Calu3 (cell line): ENCODE data around the gene INHBC. TPM values are rescaled to one million over a fixed set of nuclear protein-coding genes. Genes with fewer than 3 reads are reported as not detected.

ENCODE experiments used
- BruUV-seq: library from RNA; stranded (reverse); fragments of 400-500 nt; replicated peaks from 2 replicates; lab custom pipeline; 2021; lab: Mats Ljungman, UMichigan
- CTCF ChIA-PET: fragments of 300-600 bp; sonication (Branson Sonifier 250); formaldehyde crosslinking; loops from one replicate; lab custom pipeline; 2022; ENCODE audit warnings: antibody characterized with exemption; lab: Charles Lee
- DNase-seq: peaks from one replicate; pipeline ENCODE4 v3.0.0; 2022
- H3K27ac Mint-ChIP-seq: one replicate; pipeline ENCODE4 v1.8.0; 2022; ENCODE audit warnings: mixed read lengths; ENCODE audit not compliant: unreplicated experiment
- H3K27me3 Mint-ChIP-seq: one replicate; pipeline ENCODE4 v1.8.0; 2022; ENCODE audit warnings: mixed read lengths; ENCODE audit not compliant: unreplicated experiment
- H3K36me3 Mint-ChIP-seq: one replicate; pipeline ENCODE4 v1.8.0; 2022; ENCODE audit warnings: mild to moderate bottlenecking, moderate library complexity, mixed read lengths; ENCODE audit not compliant: insufficient read depth, unreplicated experiment
- H3K4me1 Mint-ChIP-seq: one replicate; pipeline ENCODE4 v1.8.0; 2022; ENCODE audit warnings: mild to moderate bottlenecking, low read depth, mixed read lengths; ENCODE audit not compliant: unreplicated experiment
- H3K4me3 Mint-ChIP-seq: one replicate; pipeline ENCODE4 v1.8.0; 2022; ENCODE audit warnings: mild to moderate bottlenecking, low read depth, moderate library complexity, mixed read lengths; ENCODE audit not compliant: unreplicated experiment
- H3K9me3 Mint-ChIP-seq: one replicate; pipeline ENCODE4 v1.8.0; 2022; ENCODE audit warnings: low read depth, mixed read lengths; ENCODE audit not compliant: unreplicated experiment
- CTCF ChIP-seq: fragments of 200-600 bp; IDR thresholded peaks from one replicate; pipeline ENCODE4 v1.8.0; 2022; ENCODE audit warnings: antibody characterized with exemption; ENCODE audit not compliant: unreplicated experiment
- intact Hi-C: fragments of 100-400 bp; cut with micrococcal nuclease; formaldehyde crosslinking; loops from one replicate; pipeline ENCODE4 v1.10.0; 2022; ENCODE audit not compliant: unreplicated experiment
- total RNA-seq: library from RNA; stranded (reverse); gene quantifications from 2 replicates; pipeline ENCODE4 v1.2.3, GENCODE V29; 2022

The INHBC gene
- total RNA-seq, 1 experiment from 2014 or later, result not detected

DNA sequence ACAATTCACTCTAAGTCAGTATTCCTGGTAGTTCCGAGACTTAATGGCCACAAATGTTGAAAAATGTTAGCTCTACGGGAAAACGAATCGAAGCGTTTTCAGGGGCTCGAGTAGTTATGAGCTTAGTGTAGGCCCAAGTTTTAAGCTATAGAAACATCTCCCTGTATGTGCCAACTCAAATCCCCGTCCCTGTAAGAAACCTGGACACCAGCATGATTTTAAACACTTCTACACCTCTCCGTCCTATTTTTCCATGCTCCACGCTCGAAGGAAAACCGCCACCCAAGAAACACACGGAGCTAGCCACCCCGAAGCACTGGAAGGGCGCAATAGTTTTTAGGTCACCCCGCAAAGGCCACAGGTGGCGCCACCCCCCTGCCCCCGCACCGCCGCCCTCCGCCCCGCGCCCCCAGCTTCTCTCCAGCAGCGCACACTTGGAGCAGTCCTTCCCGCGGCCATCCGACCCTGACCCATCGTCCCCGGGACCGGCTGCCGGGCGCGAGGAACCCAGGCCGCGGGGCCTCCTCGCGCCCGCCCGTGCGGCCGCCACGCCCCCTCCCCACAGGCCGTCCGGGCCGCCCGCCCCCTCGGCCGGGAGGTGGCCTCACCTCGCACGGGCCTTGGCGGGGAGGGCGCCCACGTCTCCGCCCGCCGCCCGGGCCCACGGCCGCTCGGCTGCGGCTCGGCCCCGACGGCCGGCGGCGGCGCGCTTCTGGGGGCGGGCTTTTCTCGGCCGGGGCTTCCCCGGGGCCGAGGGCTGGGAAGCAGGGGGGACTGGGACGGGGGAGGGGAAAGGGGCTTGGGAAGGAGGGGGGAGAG is 4.3 kb upstream of the INHBC start:
- Mint-ChIP-seq H3K9me3 (no peaks in the 10 kb centered on the region), H3K4me1 (peaks cover 9% of the 10 kb centered on the region), H3K27ac (peak overlapping the region; percentile 97), H3K27me3 (no peaks in the 10 kb centered on the region), H3K36me3 (peaks cover 39% of the 10 kb centered on the region), H3K4me3 (peak overlapping the region; percentile 95)
- intact Hi-C loops, result no loop called here
- no TSS peak for BruUV-seq
- DNase-seq, result peak; percentile 71
- no peak for TF ChIP-seq CTCF
- CTCF ChIA-PET, result interaction anchor here (0.8 to 1.4 kb wide), 4 partner anchors 9 to 118 kb away, joined by 3 to 8 read pairs (median 6); partner anchors contain the start of gene GLI1

DNA sequence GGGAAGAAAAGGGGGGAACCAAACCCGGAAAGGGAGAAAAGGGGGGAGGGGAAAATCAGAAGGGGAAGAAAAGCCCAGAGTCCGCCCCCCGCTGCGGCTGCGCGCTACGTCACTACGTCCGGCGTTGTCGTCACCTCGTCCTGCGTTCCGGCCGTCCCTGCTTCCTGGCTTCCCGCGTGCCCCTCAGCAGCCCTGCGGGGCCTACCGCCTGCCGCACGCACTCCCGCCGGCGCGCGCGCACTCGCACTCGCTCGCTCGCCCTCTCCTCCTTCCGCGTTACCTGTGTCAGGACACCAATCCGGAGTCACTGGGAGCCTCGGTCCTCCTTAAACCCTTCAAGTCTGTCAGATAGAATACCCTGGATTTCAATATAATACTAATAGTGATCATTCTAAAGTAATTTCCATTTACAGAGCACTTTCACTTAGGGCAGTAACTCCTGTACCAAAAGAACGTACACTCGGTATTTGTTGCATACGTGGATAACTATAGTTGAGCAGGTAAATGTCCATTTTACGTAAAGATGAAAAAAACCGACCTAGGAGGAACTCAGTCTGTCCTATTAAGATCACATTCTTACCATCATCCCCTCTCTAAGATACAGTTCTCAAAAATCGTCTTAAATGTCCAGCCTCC is 3.5 kb upstream of the INHBC start, which contains the start of gene R3HDM2:
Gene R3HDM2 (minus strand): TSS at position 113 of the 636 bp plus-strand sequence. CDS start 120,615 bp downstream, outside the sequence.
- CTCF ChIA-PET, result no interaction called here
- peak within 1 kb of the TSS; percentile 95 for H3K4me3 Mint-ChIP-seq
- peaks cover 33% of the 10 kb centered on the region for H3K36me3 Mint-ChIP-seq
- H3K9me3 Mint-ChIP-seq, result no peaks in the 10 kb centered on the region
- H3K4me1 Mint-ChIP-seq, result peaks cover 9% of the 10 kb centered on the region
- no peak for TF ChIP-seq CTCF
- intact Hi-C loops, result no loop called here
- peak; percentile 98 for DNase-seq
- TSS peak; percentile 93 for BruUV-seq
- H3K27me3 Mint-ChIP-seq, result no peaks in the 10 kb centered on the region
- peak within 1 kb of the TSS; percentile 97 for H3K27ac Mint-ChIP-seq

- peaks cover 9% of the 10 kb centered on the region for H3K4me1 Mint-ChIP-seq
- peak overlapping the region; percentile 95 for H3K4me3 Mint-ChIP-seq
- H3K27me3 Mint-ChIP-seq, result no peaks in the 10 kb centered on the region
- CTCF ChIA-PET, result interaction anchor here (0.6 to 0.7 kb wide), 2 partner anchors 27 to 46 kb away, joined by 3 to 4 read pairs; no protein-coding TSS in a partner anchor
- H3K36me3 Mint-ChIP-seq, result peaks cover 26% of the 10 kb centered on the region
- no peak for TF ChIP-seq CTCF
- intact Hi-C loops, result no loop called here
- H3K27ac Mint-ChIP-seq, result peak overlapping the region; percentile 97
- no peaks in the 10 kb centered on the region for H3K9me3 Mint-ChIP-seq
- no peak for DNase-seq
- BruUV-seq, result no TSS peak
These were observed 2.9 kb upstream of the INHBC start for GRCh38 chr12:57431654-57432188.

DNA sequence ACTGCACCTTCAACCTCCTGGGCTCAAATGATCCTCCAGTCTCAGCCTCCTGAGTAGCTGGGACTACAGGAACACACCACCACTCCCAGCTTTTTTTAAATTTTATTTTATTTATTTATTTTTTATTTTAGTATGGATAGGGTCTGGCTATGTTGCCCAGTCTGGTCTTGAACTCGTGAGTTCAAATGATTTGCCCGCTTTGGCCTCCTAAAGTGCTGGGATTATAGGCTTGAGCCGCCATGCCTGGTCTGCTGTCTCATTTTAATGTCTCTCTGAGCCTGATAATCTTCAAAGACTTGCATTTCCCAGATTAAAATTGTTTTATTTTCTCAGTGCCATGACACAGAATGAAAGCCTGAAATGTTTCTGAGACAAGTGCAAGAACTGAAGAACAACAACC is 1.2 kb upstream of the INHBC start:
- H3K4me3 Mint-ChIP-seq, result no peak overlapping the region

More for the DNA sequence above, 1.2 kb upstream of the INHBC start:
- Mint-ChIP-seq H3K4me1 (peaks cover 10% of the 10 kb centered on the region), H3K9me3 (no peaks in the 10 kb centered on the region), H3K36me3 (peaks cover 25% of the 10 kb centered on the region), H3K27me3 (no peaks in the 10 kb centered on the region), H3K27ac (no peak overlapping the region)
- no peak for DNase-seq
- no peak for TF ChIP-seq CTCF
- BruUV-seq, result no TSS peak
- intact Hi-C loops, result no loop called here
- CTCF ChIA-PET, result interaction anchor here (0.6 to 0.9 kb wide), 3 partner anchors 12 to 668 kb away, joined by 3 to 8 read pairs (median 5); no protein-coding TSS in a partner anchor
